ACHN (cell line): ENCODE data around the gene CACHD1.
A peak's percentile ranks its signal among the peaks of the same experiment; 100 is the strongest.

Experiments
- DNase-seq: peaks from one replicate; pipeline ENCODE4 v3.0.0-alpha.2; 2015
- in situ Hi-C: cut with HindIII; loops from 2 replicates; pipeline ENCODE4 v1.10.0; 2017; ENCODE audit warnings: low sequenced_read_pairs, low pct_ligation_motif_present, low pct_unique_long_range_greater_than_20kb

CACHD1 gene

DNA sequence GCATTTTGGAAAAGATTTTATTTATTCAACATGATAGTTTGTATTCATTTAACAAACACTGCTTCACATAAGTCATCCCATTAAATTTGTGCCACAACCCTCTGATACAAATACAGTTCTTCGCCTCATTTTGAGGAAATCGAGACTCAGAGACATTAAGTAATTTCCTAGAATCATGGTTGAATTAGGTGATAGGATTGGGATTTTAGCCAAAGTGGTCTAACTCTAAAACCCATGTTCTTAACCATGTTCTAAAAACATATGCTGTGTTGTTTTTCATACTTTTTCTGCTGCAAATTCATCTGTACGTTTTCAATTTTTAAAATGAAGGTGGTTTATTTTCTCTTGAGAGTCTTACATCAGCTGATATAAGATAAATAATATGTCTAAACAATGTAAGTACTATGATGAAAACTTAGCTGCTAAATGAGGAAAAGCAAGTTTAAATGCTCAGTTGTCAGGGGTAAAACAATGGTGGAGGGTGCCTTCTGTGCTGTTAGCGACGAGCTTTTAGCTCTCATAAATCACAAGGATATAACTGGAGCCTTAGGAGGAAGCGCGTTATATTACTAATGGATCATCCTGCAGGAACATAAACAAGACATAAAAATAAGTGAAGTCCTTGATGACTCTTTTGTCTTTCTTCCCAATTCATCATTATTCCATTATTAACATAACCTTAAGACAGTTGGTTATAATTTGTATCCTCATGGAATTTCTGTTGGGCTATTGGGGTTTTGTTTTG lies 97.7 kb downstream of the CACHD1 start:
- in situ Hi-C loops: no loop called here
- DNase-seq: no peak

GRCh38 chr1:64568171-64568450 lies 98.2 kb downstream of the CACHD1 start:
- in situ Hi-C loops: no loop called here
- no peak for DNase-seq

GRCh38 chr1:64569411-64569810 lies 99.5 kb downstream of the CACHD1 start:
- DNase-seq: no peak
- in situ Hi-C loops: no loop called here

GRCh38 chr1:64570267-64570855 lies 100.4 kb downstream of the CACHD1 start:
- in situ Hi-C loops: no loop called here
- DNase-seq: no peak

- in situ Hi-C loops: no loop called here
- DNase-seq: no peak
These were observed 102.4 kb downstream of the CACHD1 start for GRCh38 chr1:64572222-64572900.

DNA sequence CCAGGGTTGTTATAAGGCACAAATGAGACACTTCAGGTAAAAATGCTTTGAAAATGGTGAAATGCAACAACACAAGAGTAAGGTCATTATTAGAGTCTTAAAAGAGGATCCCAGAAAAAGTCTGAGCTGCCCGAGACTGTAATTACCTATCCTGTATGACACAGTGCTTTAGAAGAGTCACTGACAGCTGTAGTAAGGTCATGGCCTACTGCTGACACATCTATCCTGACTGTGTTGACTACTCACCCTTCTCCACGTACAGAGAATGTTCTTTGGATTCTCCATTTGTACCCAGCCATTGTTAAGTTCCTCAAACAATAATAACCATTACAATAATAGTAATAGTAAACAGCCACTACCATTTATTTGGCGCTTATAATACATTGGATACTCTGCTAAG lies 104.4 kb downstream of the CACHD1 start:
- in situ Hi-C loops: no loop called here
- no peak for DNase-seq

DNA sequence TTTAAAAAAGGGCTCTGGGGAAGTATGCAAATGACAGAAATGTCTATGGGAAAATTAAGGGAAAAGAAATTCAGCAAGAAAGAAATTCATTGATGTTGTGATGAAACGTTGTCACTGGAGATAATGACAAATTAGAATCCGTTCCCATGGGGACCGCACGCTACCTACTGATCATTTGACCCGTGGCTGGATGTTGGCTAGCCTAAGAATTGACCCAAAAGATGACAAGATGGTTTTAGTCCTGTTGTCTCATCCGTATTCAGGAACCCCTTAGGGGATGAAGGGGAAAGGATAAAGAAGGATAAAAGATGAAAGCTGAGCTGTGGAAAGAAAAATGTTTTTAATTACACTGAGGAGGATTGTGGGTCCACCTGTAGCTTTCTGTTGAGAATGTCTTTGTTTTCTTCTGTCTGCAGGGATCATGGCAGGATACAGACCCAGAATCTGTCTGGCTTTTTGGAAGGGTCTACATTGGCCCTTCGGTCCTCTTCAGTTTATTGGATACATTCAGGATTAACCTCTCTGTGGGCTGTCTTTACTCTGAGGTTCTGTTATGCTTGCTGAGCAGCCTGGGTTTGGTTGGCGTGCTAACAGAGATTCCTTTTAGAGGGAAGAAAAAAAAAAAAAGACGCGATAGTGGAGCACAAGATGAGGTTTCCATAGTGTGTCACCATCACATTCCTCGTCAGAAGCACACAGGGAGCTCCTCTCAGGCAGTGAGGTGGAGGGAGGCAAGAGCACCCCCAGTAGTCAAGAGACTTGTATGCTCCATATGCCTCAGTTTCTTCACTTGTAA lies 106.2 kb downstream of the CACHD1 start:
- in situ Hi-C loops: no loop called here
- DNase-seq: no peak

GRCh38 chr1:64578270-64578973 lies 108.5 kb downstream of the CACHD1 start:
- in situ Hi-C loops: no loop called here
- no peak for DNase-seq

- in situ Hi-C loops: no loop called here
- no peak for DNase-seq
These were observed 109.8 kb downstream of the CACHD1 start for GRCh38 chr1:64579767-64580166.

- DNase-seq: no peak
- in situ Hi-C loops: no loop called here
These were observed 111.4 kb downstream of the CACHD1 start for GRCh38 chr1:64581135-64581842.

- DNase-seq: no peak
- in situ Hi-C loops: no loop called here
These were observed 111.9 kb downstream of the CACHD1 start for GRCh38 chr1:64581843-64582185.

- no peak for DNase-seq
- in situ Hi-C loops: no loop called here
These were observed 114.5 kb downstream of the CACHD1 start for GRCh38 chr1:64584479-64584878.

DNA sequence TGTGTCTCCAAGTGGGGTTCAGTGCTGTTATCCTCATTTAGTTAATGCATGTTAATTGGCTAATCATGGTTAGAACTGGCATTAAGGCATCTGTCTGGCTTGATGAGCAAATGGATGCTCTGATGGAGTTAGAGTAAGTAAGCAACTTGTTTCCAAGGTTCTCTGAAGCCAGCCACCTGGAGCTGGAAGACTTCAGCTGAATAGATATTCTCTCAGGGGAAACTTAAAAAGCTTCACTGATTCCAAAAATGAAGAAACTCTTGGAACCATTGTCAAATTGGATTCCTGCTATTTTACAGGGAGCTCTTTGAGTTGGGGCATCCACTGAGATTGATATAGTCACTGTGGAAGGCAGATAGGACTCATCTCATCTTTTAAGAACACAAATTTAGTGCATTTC lies 118.9 kb downstream of the CACHD1 start:
- DNase-seq: no peak
- in situ Hi-C loops: no loop called here

- in situ Hi-C loops: no loop called here
- DNase-seq: no peak
These were observed 120.4 kb downstream of the CACHD1 start for GRCh38 chr1:64590316-64590715.

DNA sequence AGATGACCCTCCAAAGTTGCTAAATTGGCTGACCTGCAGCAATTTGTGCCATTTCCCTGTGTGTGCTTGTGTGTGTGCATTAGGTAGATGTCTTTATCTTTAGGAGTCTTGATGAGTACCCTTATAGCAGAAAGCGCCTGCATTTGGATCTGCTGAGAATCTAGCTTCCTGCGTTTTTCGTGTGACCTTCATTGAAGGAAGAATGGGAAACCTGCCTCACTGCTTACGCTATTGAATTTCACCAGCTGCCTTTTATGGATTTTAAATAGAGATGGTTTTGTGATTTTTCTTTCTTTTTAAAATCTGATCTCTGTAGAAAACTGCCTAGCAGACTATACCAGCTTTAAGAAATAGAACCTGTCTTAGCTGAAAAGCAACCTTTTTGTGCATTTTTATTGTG lies 124.5 kb downstream of the CACHD1 start:
- no peak for DNase-seq
- in situ Hi-C loops: no loop called here

GRCh38 chr1:64595871-64596515 lies 126.1 kb downstream of the CACHD1 start:
- DNase-seq: no peak
- in situ Hi-C loops: no loop called here

- no peak for DNase-seq
- in situ Hi-C loops: no loop called here
These were observed 127.2 kb downstream of the CACHD1 start for GRCh38 chr1:64597113-64597512.

GRCh38 chr1:64598100-64598571 lies 128.2 kb downstream of the CACHD1 start:
- in situ Hi-C loops: no loop called here
- peak; percentile 80 for DNase-seq
